Measurements from ENCODE around the gene FGF1. TPM values are rescaled to one million over a fixed set of nuclear protein-coding genes. Genes with fewer than 3 reads are reported as not detected.

FGF1 gene
- total RNA-seq, 6 experiments from 2014 or later = 0.12 to 0.56 (median 0.42) TPM; not detected in 1

DNA sequence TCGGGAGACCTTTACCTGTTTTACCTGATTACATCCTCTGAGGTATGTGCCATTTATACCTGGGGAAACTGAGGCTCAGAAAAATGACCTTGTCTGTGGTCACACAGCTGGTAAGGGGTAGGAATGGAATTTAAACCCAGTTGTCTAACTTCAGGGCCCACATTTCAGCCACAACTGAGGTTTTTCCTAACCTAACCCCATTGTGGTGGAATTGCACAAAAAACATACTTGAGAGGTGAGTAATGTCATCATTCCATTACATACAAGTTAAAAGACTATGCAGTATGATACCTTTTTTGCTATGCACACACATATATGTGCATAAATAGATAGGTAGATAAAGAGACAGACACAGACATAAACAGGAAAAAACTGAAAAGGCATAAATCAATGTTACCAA lies 14.1 kb downstream of the FGF1 start:
- TF ChIP-seq POLR2A (IDR thresholded peaks at IDR 0.05) = no peak
- TF ChIP-seq, protein P1, sequence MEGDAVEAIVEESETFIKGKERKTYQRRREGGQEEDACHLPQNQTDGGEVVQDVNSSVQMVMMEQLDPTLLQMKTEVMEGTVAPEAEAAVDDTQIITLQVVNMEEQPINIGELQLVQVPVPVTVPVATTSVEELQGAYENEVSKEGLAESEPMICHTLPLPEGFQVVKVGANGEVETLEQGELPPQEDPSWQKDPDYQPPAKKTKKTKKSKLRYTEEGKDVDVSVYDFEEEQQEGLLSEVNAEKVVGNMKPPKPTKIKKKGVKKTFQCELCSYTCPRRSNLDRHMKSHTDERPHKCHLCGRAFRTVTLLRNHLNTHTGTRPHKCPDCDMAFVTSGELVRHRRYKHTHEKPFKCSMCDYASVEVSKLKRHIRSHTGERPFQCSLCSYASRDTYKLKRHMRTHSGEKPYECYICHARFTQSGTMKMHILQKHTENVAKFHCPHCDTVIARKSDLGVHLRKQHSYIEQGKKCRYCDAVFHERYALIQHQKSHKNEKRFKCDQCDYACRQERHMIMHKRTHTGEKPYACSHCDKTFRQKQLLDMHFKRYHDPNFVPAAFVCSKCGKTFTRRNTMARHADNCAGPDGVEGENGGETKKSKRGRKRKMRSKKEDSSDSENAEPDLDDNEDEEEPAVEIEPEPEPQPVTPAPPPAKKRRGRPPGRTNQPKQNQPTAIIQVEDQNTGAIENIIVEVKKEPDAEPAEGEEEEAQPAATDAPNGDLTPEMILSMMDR (IDR thresholded peaks at IDR 0.05) = no peak
- DNase-seq = no peak
- H3K4me1 ChIP-seq = no peaks in the 10 kb centered on the region
- ATAC-seq = no peak
- H3K9me3 ChIP-seq = no peaks in the 10 kb centered on the region
- H3K27ac ChIP-seq = no peak overlapping the region
- H3K27me3 ChIP-seq = no peaks in the 10 kb centered on the region
- no peak overlapping the region for H3K4me3 ChIP-seq
- WGBS (ENCODE audit: insufficient coverage, low coverage, low lambda C conversion rate, missing lambda C conversion rate) = 50% methylated on average over 1 of the region's 1 CpG
- H3K36me3 ChIP-seq = no peaks in the 10 kb centered on the region
- intact Hi-C loops (cut with DNase I) = no loop called here

DNA sequence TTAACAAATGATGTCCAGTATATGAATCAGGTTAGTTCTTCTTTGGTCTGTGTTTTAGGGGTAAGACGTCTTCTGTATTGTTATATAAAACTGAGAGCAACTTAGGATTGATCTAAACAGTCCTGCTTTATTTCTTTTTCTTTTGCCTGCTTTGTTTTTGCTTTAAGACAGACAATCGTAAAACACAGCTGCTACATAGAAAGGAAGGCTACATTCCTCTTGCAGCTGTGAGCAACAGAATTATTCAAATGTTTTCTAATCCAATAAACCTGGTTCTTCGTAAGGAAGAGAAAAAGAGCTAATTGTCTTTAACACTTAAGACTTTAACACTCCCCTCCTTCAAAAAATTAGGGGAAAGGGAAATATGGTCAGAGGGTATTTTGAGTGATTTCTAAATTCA lies 14.6 kb downstream of the FGF1 start:
- intact Hi-C loops (cut with DNase I) = no loop called here
- H3K4me1 ChIP-seq = no peaks in the 10 kb centered on the region
- DNase-seq = no peak
- H3K9me3 ChIP-seq = no peaks in the 10 kb centered on the region
- H3K36me3 ChIP-seq = no peaks in the 10 kb centered on the region
- H3K27ac ChIP-seq = no peak overlapping the region
- H3K4me3 ChIP-seq = no peak overlapping the region
- TF ChIP-seq POLR2A (IDR thresholded peaks at IDR 0.05) = no peak
- TF ChIP-seq, protein P1 (IDR thresholded peaks at IDR 0.05) = no peak
- H3K27me3 ChIP-seq = no peaks in the 10 kb centered on the region
- WGBS (ENCODE audit: insufficient coverage, low coverage, low lambda C conversion rate, missing lambda C conversion rate) = 48% methylated on average over 3 of the region's 3 CpGs
- ATAC-seq = no peak

DNA sequence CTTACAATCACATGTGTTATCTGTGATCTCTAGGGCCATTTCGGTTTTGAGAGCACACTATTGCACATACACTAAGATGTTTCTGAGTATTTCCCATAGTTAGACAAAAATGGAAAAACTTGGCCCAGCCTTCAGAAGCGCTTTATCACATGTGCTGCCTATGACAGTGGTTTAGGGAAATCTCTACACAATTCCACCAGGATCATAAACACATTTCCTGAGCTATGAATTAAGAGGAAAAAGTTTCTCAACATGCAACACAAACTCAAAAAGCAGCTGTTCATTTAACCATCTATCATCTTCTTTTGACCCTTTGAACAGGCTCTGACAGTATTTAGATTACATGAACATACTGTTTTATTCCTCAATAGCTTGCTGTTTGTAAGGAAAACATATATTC lies 15.1 kb downstream of the FGF1 start:
- H3K4me3 ChIP-seq = no peak overlapping the region
- no peaks in the 10 kb centered on the region for H3K4me1 ChIP-seq
- DNase-seq = no peak
- H3K27ac ChIP-seq = no peak overlapping the region
- ATAC-seq = no peak
- 75% methylated on average over 2 of the region's 2 CpGs for WGBS (ENCODE audit: insufficient coverage, low coverage, low lambda C conversion rate, missing lambda C conversion rate)
- no peaks in the 10 kb centered on the region for H3K36me3 ChIP-seq
- H3K27me3 ChIP-seq = no peaks in the 10 kb centered on the region
- no peaks in the 10 kb centered on the region for H3K9me3 ChIP-seq
- intact Hi-C loops (cut with DNase I) = no loop called here
- TF ChIP-seq POLR2A (IDR thresholded peaks at IDR 0.05) = no peak
- TF ChIP-seq, protein P1 (IDR thresholded peaks at IDR 0.05) = no peak

DNA sequence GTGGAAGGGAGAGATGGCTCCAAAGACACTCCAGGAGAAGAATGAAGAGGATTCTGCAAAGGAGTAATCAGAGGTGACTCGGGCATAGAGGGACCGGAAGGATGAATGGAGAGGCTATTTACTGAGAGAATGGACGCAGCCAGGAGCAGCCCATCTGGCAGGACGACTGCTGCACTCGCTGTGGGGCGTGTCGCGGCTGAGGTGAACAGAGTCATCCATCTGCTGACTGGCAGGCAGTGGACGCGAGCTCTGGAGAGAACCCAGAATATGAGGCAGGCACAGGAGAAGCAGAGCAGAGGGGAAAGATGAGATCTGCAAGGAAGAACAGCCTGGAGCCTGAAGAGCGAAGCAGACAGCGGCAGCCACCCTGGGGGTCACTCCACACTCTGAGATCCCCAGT lies 16.4 kb downstream of the FGF1 start:
- H3K4me1 ChIP-seq = no peaks in the 10 kb centered on the region
- 62% methylated on average over 7 of the region's 12 CpGs for WGBS (ENCODE audit: insufficient coverage, low coverage, low lambda C conversion rate, missing lambda C conversion rate)
- ATAC-seq = no peak
- no peaks in the 10 kb centered on the region for H3K36me3 ChIP-seq
- no peaks in the 10 kb centered on the region for H3K9me3 ChIP-seq
- TF ChIP-seq, protein P1 (IDR thresholded peaks at IDR 0.05) = no peak
- no peak for TF ChIP-seq POLR2A (IDR thresholded peaks at IDR 0.05)
- DNase-seq = no peak
- no peak overlapping the region for H3K27ac ChIP-seq
- H3K4me3 ChIP-seq = no peak overlapping the region
- intact Hi-C loops (cut with DNase I) = no loop called here
- no peaks in the 10 kb centered on the region for H3K27me3 ChIP-seq

DNA sequence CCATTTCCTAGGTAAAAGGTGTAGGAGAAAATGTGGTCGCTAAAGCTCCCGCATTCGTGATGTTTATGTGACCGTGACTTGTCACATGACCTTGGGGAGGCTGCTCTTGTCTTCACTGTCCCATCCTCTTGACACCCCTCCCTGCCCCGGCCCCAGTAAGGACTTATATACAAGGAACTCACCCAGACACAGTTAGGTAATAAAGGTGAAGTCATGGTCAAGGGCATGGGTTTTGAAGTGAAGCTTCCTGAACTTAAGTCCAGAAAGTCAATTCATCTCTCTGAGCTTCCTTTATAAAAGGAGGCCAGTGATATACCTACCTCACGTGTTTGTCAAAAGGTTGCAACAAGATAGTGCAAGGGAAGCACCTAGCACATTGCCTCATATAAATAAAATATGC lies 17.6 kb downstream of the FGF1 start:
- Histone ChIP-seq H3K27me3 (no peaks in the 10 kb centered on the region), H3K9me3 (no peaks in the 10 kb centered on the region), H3K27ac (no peak overlapping the region), H3K36me3 (no peaks in the 10 kb centered on the region), H3K4me3 (no peak overlapping the region), H3K4me1 (no peaks in the 10 kb centered on the region)
- ATAC-seq (no peak), DNase-seq (no peak)
- TF ChIP-seq POLR2A (IDR thresholded peaks at IDR 0.05) = no peak
- TF ChIP-seq, protein P1 (IDR thresholded peaks at IDR 0.05) = no peak
- intact Hi-C loops (cut with DNase I) = no loop called here
- WGBS (ENCODE audit: insufficient coverage, low coverage, low lambda C conversion rate, missing lambda C conversion rate) = 77% methylated on average over 6 of the region's 6 CpGs
